DMS 273 treated with DMSO at 0.1 percent for 48 hours (cell line): ENCODE data around the gene LHX5.
"Not testable (repeated sequence)": the region's sequence is repeated elsewhere in the genome, so short reads cannot be mapped to it uniquely, and the experiment has no call there.

Experiments used
- DNase-seq: peaks from one replicate; lab custom pipeline; 2025; lab: John Stamatoyannopoulos, UW

The LHX5 gene

GRCh38 chr12:113471619-113472171 lies at the start of gene LHX5:
Gene LHX5, minus strand, starts transcription at chr12:113471871. Its CDS starts 373 bp downstream, at chr12:113471498.
- DNase-seq: no peak

GRCh38 chr12:113519464-113520307 lies 48.0 kb upstream of the LHX5 start:
- no peak for DNase-seq

DNA sequence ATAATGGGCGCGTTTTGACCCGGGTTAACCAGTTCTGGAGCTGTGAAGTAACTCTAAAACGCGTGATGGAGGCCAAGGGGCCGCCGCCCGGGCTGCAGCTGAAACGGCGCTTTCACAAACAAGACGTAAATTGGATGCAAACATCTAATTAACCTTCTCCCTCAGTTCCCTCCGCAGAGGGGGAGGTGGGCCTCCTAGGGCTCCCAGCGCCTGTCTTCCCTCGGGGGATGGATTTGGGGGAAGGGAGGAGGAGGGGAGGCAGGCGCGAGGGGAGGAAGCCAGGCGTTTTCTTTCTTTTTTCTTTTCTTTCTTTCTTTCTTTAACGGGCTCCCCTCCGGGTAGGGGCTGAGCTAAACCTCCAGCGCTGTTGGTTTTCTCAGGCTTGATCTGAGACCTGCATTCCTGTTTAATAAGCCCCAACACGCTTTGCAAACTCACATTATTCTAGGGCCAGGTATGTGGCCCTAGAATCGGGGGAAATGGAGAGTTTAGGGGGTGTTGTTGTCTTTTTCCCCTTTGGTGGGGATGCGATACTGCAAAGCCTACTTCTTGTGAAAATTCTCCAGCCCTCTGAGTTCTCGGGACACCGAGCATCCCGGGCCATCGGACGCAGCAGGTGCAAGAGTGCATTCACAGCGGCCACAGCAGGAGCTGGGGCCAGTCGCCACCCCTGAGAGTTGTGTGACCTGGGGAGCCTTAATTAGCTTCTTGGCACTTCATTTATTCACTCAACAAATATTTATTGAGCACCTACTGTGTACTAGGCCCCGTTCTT lies 43.6 kb upstream of the LHX5 start:
- DNase-seq: no peak

DNA sequence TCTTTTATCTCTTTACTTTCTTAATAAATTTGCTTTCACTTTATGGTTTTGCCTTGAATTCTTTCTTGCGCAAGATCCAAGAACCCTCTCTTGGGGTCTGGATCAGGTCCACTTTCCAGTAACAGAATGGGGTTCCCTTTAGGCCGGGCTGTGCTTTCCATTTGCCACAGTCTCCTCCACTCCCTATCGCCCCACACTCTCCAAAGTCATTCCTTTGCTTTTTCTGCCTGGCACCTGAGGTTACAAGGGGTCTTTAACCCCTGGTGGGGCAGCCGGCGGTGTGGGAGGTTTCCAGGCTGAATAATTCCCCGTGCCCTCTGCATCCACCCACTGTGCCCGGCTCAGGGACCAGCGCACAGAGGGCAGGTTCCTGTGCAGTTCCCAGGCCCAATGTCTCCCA lies 42.9 kb upstream of the LHX5 start:
- DNase-seq: no peak

DNA sequence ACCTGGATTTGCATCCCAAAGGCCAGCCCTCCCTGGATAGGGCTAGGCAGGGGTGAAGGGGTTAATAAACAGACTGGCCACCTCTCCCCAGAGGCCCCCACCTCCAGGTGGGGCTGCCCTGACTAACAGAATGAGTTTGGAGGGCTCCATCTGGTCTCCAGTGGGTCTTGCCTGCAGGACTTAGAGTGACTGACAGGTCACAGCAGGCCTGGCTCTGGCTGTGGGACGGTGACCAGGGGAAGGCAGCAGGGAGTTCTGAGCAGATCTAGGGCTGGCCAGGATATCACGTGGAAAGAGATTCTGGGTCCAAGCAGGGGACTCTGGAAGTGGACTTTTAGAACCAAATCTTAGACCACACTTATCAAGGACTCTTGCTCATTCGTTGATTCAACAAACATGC lies 40.9 kb upstream of the LHX5 start:
- no peak for DNase-seq

GRCh38 chr12:113506867-113507266 lies 35.2 kb upstream of the LHX5 start:
- DNase-seq: no peak

DNA sequence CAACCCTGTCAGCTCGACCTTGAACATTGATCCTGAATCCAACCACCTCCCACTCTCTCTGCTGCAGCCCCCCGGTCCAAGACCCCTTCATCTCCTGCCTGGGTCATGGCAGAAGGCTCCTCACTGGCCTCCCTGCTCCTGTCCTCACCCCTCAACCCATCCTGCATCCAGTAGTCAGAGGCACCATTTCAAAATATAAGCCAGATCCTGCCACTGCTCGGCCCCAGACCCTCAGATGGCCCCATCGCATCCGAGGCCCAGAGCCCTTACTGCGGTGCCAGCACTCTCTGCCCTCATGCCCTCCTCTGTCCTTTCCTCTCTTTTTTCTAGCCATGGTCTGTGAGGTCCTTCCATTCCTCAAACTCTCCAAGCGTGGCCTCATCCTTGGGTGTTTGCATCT lies 34.3 kb upstream of the LHX5 start:
- no peak for DNase-seq

DNA sequence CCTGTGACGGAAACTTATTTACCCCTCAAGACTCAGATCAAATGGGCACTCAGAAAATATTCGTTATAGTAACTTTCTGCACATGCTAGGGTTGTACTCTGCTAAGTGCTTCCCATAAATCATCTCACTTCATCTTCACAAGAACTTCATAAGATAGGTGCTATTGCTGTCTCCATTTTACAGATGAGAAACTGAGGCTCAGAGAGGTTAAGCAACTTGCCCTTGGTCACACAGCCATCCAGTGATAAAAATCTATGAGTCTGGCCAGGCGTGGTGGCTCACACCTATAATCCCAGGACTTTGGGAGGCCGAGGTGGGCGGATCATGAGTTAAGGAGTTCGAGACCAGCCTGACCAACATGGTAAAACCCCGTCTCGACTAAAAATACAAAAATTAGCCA lies 33.2 kb upstream of the LHX5 start:
- DNase-seq: no peak

DNA sequence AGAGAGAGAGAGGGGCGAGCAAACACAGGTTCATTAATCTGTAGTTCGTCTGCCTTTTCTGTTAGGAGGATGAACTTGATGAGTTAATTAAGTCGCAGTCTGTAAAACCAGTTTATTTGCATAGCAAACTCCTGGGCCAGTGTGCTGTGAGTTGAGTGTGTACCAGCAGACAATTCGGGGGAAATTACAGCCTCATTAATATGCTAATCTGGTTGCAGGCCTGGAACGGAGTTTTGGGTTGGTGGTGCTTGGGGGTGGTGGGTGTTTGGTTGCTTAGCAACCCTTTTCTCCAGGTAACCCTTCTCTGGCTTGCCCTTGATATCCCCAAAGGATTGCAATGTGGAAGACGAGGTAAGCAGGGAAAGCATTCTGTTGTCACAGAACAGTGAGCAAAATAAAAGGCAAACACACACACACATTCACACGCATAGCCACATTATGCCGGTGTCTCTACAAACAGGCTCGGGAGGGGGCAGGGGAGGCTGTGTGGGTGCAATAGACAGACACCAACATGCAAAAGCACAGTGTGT lies 29.2 kb upstream of the LHX5 start:
- DNase-seq: no peak

DNA sequence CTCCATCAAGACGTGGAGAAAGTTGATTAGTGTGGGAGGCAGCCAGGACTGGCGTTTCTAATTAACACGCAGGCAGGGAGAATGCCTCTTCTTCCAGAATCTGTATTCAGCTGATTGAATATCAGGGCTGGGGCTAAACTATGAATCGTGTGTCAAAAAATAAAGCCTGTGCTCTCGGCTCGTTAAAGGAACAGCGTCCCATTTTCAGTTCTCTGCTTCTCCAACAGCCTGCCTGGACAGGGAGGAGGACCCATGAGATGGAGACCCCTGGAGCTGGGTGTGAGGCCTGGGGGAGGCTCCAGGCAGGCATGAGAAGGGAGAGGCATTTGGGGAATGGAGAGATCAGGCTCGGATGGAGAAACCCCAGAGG lies 28.6 kb upstream of the LHX5 start:
- DNase-seq: no peak

- DNase-seq: no peak
Measured at GRCh38 chr12:113498490-113498889, 26.8 kb upstream of the LHX5 start.

DNA sequence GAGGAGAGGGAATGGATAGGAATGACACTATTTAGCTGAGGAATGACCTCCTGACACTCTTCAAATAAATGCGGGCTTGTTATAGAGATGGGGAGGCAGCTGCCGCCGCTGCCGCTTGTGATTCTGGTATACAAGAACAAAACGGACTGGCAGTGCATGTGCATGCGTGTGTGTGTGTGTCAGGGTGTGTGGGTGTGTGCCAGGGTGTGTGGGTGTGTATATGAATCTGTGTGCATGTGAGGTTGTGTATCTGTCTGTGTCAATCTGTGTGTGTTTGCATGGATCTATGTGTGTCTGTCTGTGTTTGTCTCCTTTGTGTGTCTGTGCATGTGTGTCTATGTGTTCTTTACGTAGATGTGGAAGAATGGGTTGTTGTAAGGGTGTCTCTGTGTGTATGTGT lies 26.0 kb upstream of the LHX5 start:
- DNase-seq: no peak

DNA sequence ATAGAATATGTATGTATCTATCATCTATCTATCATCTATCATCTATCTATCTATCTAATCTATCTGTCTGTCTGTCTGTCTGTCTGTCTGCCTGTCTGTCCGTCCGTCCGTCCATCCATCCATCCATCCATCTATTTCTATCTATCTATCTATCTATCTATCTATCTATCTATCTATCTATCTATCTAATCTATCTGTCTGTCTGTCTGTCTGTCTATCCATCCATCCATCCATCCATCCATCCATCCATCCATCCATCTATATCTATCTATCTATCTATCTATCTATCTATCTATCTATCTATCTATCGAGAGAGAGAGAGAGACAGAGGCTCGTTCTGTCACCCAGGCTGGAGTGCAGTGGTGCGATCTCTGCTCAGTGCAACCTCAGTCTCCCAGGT lies 24.3 kb upstream of the LHX5 start:
- DNase-seq: not testable (repeated sequence)

- no peak for DNase-seq
Measured at GRCh38 chr12:113488322-113488721, 16.7 kb upstream of the LHX5 start.

DNA sequence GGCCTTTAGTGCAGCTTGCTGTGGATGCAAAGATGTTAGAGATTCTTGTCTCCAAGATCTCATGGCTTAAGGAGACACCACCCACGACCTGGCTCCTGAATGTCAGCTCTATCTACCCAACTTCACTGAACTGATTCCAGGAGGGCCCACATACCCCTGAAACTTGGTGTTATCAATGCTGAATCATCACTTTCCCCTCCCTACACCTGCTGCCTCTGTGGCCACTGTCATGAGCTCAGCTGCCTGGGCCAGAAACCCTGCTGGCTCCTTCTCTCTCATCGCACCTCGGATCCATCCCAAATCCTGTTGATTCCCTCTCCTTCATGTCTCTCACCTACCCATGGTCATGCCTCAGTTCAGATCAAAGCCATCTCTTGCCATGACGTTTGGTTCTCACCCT lies 15.1 kb upstream of the LHX5 start:
- no peak for DNase-seq

DNA sequence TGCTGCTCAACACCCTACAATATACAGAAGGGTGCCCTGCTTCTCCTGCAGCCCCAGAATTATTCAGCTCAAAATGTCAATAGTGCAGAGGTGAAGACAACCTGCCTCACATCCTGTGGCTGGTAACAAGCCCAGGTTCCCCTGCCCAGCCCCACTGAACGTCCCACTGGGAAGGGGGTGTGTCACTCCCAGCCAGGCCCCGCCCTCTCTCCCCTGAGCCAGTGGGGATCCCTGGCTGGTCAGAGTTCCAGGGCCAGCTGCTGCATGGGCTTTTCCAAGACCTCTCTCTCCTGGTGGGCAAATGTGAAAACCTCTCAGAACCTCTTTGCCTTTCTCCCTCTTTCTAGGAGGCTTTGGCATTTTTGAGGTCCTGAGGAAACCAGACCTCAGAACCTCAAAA lies 13.7 kb upstream of the LHX5 start:
- DNase-seq: no peak

- no peak for DNase-seq
Measured at GRCh38 chr12:113482334-113482733, 10.7 kb upstream of the LHX5 start.

DNA sequence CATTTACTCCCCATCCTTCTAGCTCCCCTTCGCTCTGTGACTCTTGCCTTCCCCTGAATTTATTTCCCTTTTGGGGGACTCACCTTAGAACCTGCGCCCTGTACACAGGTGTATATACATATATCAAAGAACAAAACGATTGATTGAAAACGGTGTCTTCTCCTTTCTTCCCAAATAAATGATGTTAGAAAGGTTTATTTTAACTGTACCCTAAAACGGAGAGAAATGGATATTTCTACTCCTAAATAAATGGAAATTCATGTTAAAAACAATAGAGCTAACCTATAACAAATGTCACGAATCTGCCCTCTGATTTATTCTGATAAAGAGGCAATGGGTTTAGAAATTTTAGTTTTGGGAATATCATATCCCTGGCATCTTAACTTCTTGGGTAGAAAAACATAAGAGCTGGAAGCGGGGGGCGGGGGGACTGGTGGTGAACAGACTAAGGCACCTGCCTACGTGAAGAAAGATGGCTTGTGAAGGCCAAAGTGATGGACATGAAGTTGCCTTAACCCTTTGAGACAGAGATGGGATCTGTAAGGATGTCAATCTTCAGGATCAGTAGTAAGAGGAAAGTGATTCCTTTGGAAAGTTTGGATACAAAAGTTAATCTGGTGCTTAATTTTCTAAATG lies 8.8 kb upstream of the LHX5 start:
- DNase-seq: no peak

DNA sequence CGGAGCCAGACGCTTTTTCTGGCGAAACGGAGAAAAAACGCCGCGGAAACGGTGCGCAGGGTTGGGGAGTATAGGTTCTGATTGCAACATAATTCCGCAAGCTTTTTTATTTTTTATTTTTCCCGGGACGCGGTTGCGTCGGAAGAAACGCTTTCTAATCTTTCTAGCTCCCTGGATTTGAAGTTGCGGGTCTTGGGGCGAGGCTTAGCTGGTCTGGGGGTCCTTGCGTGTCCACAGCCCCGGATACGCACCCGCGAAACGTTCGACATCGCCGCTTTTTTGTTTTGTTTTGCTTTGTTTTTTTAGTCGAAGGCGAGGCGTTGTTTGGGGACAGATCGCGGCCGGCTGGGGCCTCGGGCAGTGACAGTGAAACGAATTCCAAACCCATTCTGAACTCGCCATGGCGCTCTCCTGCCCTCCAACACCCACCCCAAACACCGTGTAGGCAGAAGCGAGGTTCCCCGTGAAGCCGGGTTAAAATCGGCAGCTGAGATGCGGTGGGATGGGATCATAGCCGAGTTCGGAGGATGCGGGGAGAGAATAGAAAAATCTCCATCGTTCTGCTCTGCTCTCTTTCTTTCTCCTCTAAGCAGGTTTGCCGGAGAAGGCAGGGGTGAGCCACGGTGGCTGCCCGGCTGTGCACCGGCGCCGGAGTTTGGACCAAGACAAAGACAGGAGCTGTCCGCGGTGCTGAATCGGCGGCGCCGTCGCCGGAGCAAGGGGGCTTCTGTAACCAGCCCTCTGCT lies 8.1 kb upstream of the LHX5 start:
- DNase-seq: no peak

DNA sequence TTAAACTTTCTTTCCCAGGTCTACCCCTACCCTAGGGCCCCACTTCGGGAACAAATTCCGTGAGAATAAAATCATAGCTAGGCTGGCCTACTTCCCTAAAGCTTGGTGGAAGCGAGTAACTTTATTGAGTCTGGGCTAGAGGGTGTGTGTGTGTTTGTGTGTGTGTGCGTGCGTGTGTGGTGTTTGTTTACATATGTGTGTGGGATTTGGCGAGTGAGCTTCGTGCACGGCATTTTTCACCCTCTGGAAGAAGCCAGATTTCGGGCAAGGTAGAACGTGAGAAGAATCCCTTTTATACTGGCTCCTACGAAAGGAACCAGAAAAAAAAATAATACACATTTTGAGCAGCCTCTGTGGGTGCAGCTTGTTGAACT lies 7.5 kb upstream of the LHX5 start:
- DNase-seq: no peak

DNA sequence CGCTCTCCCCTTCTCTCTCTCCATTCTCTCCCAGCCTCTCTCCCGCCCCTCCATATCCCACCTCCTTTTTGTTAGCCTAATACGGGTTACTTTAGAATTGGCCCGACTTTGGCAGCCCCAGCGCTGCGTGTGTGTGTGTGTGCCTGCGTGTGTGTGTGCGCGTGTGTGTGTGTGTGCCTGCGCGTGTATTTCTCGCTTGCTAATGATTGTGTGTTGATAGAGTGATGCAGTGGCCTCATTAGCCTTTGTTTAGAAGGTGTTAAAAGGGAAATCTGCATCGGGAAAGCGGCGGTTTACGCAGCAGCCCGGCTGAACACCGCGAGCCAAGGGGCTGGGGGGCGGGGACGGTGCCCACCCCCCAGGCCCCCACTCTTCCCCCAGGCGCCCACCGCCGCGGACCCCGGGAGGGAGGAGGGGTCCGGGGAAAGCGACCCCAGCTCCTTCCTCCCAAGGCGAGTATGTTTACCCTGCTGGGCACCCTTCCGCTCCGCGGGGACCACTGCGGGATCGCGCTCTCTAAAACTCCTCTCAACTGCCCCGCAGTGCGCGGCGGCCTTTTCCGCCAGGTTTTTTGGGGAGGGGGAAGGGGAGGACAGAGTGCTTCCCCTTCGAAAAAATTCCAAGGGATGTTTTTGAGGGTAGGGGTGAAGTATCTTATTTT lies 6.8 kb upstream of the LHX5 start:
- no peak for DNase-seq
